Measurements from ENCODE around the gene QRSL1. TPM values are rescaled to one million over a fixed set of nuclear protein-coding genes. Genes with fewer than 3 reads are reported as not detected.

Gene QRSL1
- total and polyA plus RNA-seq, 2 experiments from 2014 or later = 18.4 to 19.3 TPM

DNA sequence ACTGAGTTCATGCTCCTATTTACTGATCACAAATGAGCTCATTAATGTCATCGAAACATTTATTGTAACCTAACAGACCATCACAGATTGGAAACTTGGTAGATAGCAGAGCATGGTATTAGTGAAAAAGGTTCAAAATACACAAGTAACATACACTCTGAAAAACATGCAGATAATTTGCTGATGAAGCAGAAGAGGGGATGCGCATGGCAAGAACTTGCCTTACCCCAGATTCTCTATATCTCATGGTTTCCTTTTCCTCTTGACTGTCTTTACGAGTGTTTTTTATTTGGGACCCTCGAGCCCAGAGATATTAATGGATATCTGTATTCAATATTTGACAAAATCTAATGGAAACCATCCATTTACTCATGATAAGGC lies 37.6 kb downstream of the QRSL1 start:
- Histone ChIP-seq H3K27me3 (ENCODE audit: insufficient read depth) (no peaks in the 10 kb centered on the region), H3F3A (replicated peaks; ENCODE audit: low read depth) (no peaks in the 10 kb centered on the region; the same call in 1 of the 2 replicates), H3K9me2 (ENCODE audit: insufficient read depth) (no peaks in the 10 kb centered on the region), H3K4me3 (no peak overlapping the region), H3K4me1 (ENCODE audit: insufficient read depth) (peaks cover 26% of the 10 kb centered on the region), H3K36me3 (ENCODE audit: insufficient read depth) (no peaks in the 10 kb centered on the region; the same call in 1 of the 2 replicates), H3K79me2 (replicated peaks; ENCODE audit: insufficient read depth) (no peaks in the 10 kb centered on the region), H4K20me1 (replicated peaks; ENCODE audit: insufficient read depth) (no peaks in the 10 kb centered on the region), H3K4me2 (peak overlapping the region; percentile 40; the same call in 1 of the 2 replicates), H2AFZ (no peak overlapping the region), H3K27ac (ENCODE audit: low read depth) (peak overlapping the region; percentile 70)
- Mint-ChIP-seq H3K4me3 (no peak overlapping the region), H3K9me3 (no peaks in the 10 kb centered on the region), H3K27me3 (ENCODE audit: insufficient read depth, low read depth, poor library complexity) (no peaks in the 10 kb centered on the region), H3K27ac (peak overlapping the region; percentile 69), H3K36me3 (ENCODE audit: low read depth) (peaks cover 34% of the 10 kb centered on the region), H3K4me1 (peaks cover 33% of the 10 kb centered on the region)
- ATAC-seq = no peak
- TF ChIP-seq CTCF (conservative IDR thresholded peaks at IDR 0.05; ENCODE audit: low read depth in 2 of 2) = no peak
- TF ChIP-seq STAT1 (IDR thresholded peaks at IDR 0.05; ENCODE audit: unreplicated experiment) = no peak
- TF ChIP-seq REST (IDR thresholded peaks at IDR 0.05; ENCODE audit: unreplicated experiment) = no peak
- TF ChIP-seq ZNF331 (CRISPR knock-in tag; IDR thresholded peaks at IDR 0.05; ENCODE audit: low read depth) = no peak
- TF ChIP-seq ETS1 (IDR thresholded peaks at IDR 0.05) = no peak
- TF ChIP-seq ZNF114 (CRISPR knock-in tag; IDR thresholded peaks at IDR 0.05) = no peak
- no peak for TF ChIP-seq NANOG (IDR thresholded peaks at IDR 0.05; ENCODE audit: borderline replicate concordance)
- no peak for TF ChIP-seq CREB1 (CRISPR knock-in tag; IDR thresholded peaks at IDR 0.05; ENCODE audit: low read depth)
- no peak for TF ChIP-seq EZH2 (IDR thresholded peaks at IDR 0.05; ENCODE audit: low read depth, unreplicated experiment)
- no peak for TF ChIP-seq ZNF462 (CRISPR knock-in tag; IDR thresholded peaks at IDR 0.05)
- TF ChIP-seq EZH2phosphoT487 (IDR thresholded peaks at IDR 0.05; ENCODE audit: unreplicated experiment) = no peak
- no peak for TF ChIP-seq POLR2AphosphoS5 (IDR thresholded peaks at IDR 0.05; ENCODE audit: low read depth)
- no peak for TF ChIP-seq JUNB (IDR thresholded peaks at IDR 0.05; ENCODE audit: unreplicated experiment)
- DNase-seq (ENCODE audit: low spot score) = no peak
